ENCODE results near the gene GLUL.
"Not testable (repeated sequence)": the region's sequence is repeated elsewhere in the genome, so short reads cannot be mapped to it uniquely, and the experiment has no call there.

GRCh38 chr1:182379781-182380180 lies 11.8 kb downstream of the GLUL start:
- not testable (repeated sequence) for TF ChIP-seq POLR2A, CTCF, EP300 (IDR thresholded peaks at IDR 0.05)

All from tibial nerve (tissue), 4 donors.